HuH-7.5 (cell line): Measurements from ENCODE around the gene ABCA4.
"Not testable (repeated sequence)": the region's sequence is repeated elsewhere in the genome, so short reads cannot be mapped to it uniquely, and the experiment has no call there.

Experiments used
- DNase-seq: peaks from one replicate; pipeline ENCODE4 v3.0.0; 2011; ENCODE audit warnings: low spot score

Gene ABCA4

GRCh38 chr1:93979040-93979717 is 141.8 kb downstream of the ABCA4 start:
- DNase-seq: no peak

- no peak for DNase-seq
These were observed 143.4 kb downstream of the ABCA4 start for GRCh38 chr1:93977598-93977945.

DNA sequence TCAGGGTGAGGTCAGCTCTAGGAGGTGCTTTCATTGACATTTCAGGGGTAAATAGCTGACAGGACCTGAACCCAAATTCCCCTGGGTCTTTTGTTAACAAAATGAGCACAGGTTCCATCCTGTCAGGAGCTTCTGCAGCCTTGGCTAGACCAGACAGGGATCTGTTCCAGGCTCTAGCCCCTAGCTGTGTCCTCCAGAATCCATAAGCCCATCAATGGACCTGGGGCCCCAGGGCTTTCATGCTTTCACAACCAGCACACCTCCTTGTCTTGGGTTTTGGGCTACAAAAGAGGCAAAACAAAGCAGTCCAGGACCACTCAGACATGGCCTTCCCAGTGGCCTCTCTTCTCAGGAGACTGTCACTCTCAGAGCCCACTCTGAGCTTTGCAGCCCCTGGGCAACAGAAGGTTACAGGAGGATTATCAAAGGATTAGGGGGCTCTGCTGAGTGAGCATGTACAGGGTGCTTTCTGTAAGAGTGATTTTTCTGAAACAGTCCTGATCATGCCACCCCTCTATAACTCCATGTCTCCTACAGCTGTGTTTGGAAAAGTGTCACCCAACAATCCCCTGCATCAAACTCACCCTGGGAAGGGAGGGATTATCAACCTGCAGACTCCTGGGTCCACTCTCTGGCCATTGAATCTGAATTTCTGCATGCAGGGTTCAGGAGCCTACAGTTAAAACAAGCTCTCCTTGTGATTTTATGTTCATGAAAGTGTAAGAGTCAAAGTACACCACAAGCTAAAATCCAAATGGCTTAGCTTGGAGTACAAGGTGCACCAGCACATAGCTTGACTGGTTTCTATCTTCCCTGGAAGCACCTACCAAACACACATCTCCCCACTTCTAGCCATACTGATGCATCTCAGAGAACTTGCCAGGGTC is 144.0 kb downstream of the ABCA4 start:
- no peak for DNase-seq

- DNase-seq: no peak
These were observed 144.7 kb downstream of the ABCA4 start for GRCh38 chr1:93976291-93976690.

DNA sequence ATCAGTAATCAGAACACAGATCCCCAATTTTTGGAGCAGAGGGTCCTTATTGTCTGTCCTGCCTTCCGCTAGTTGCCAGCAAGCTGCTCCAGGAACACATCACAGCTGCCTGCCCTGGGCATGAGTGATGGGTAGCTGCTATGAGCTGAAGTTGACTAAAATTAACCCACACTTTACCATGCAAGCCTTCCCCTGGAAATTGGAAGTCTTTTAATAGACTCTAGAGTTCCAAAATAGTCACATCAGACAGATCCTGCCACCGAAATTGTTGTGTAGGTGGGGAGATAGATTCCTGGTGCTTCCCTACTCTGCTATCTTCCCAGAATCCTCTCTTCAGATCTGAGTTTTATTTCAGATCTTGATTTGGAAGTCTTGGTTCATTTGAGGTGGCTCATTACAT is 148.6 kb downstream of the ABCA4 start:
- DNase-seq: no peak

DNA sequence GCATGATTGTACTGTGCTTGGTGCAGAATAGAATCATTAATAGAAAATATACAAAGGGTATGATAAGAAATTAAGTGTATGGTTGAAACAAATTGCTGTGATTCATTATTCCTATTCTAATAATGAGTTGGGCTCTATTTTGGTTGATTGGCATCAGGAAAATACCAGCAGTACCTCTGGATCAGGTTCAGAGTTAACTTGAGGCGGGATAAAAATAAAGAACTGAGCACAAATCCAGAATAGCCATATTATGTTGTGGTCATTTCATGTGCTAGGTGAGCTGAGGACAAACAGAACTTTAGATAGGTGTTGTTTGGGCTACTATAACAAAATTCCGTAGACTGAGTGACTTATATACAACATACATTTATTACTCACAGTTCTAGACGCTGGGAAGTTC is 151.1 kb downstream of the ABCA4 start:
- DNase-seq: no peak

DNA sequence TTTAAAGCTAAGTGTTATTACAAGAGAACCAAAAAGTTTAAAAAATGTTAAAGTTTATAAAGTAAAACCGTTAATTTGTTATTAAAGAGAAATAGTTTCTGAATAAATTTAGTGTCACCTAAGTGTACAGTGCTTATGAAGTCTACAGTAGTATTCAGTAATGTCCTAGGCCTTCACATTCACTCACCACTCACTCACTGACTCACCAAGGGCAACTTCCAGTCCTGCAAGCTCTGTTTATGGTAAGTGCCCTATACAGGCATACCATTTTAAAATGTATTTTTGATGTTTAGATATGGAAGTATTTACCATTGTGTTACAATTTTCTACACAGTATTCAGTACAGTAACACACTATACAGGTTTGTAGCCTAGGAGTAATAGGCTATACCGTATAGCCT is 151.6 kb downstream of the ABCA4 start:
- DNase-seq: no peak

DNA sequence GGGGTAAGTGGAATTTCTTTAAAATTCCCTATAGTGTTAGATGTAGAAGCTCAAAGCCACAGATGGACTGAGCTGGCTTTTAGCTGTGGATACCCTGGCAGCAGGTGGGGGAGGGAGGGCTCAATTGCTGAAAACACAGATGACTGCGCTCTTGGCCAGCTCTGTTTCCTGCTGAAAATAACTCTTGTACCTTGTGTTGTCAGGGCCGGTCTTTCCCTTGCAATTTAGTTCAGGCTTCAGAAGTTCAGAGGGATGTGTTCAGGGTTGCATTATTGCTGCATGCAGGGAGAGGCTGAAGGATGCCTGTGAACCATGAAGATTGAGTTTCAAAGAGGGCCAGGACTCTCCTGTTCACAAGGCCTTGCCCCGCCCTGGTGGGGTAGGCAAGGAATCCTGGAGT is 153.6 kb downstream of the ABCA4 start:
- DNase-seq: no peak

DNA sequence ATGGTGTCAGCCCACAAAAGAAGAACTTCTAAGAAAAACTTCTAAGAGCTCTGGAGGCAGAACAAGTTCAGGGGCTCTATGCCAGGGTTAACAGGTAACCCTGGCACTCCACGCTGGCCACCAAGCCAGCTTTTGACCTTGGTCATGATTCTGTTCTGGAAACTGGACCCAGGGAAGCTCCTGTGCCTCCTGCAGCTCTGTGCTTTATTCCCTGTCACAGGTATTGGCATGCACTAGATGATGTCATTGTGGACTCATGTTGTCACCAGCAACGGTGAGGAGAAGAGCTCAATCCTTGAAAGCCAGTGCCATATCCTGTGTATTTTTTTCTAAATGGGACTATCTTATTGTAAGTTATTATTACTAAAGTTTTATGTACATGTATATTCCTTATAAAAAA is 155.1 kb downstream of the ABCA4 start:
- no peak for DNase-seq

GRCh38 chr1:93965256-93965655 is 155.7 kb downstream of the ABCA4 start:
- DNase-seq: no peak

GRCh38 chr1:93964777-93965200 is 156.2 kb downstream of the ABCA4 start:
- peak; percentile 34 for DNase-seq

GRCh38 chr1:93964096-93964776 is 156.7 kb downstream of the ABCA4 start:
- DNase-seq: no peak

DNA sequence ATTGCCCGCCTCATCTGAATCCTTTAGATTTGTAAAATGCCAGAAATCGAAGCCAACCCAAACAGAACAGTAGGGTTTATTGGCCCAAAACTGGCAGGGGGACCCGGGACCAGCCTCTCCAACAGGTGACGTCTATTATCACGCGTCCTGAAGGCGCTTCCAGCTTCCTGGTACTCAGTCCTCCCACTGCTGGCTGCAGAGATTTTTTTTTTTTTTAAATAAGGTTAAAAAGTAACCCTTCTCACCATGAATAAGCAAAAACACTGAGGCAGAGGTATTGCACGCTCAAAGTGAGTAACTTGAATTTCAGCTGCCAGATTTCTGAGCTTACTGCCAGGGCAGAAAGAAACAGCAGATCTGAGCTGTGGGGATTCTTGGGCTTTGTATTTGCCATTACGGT is 157.4 kb downstream of the ABCA4 start:
- no peak for DNase-seq

DNA sequence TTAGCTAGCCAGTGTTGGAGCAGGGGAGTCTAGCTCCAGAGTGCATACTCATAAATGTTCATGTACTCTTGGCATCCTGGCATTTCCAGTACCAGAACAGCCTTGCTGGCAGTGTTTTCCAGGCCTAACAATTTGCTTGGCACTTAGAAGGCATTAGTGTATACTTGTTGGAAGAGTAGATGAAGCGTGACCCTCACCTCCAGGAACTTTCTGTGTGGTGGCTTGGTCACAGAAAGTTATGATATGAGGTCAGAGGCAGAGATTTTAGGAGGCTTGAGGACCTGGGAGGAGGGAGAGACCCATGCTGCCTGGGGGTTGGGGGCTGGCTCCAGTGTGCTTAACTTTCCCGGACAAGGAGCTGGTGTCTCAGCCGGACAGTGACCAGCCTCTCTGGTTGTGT is 159.0 kb downstream of the ABCA4 start:
- DNase-seq: no peak

DNA sequence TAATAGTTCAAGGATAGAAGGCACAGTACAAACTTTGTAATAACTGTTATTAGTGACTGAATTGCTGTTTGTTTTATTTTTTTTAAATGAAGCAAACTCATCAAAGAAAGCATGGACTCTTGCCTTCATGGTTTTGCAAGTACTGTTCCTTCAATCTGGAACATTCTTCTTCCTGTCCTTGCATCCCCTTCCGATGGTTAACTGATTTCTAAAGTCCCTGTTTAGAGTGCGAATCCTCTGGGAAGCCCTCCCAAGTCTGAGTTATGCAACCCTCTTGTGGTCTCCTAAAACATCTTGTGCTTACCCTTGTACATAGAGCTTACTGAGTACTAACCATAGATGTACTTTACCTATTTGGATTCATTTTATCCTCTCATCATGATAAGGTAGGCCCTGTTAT is 159.5 kb downstream of the ABCA4 start:
- no peak for DNase-seq

GRCh38 chr1:93960641-93961147 is 160.3 kb downstream of the ABCA4 start:
- DNase-seq: no peak

DNA sequence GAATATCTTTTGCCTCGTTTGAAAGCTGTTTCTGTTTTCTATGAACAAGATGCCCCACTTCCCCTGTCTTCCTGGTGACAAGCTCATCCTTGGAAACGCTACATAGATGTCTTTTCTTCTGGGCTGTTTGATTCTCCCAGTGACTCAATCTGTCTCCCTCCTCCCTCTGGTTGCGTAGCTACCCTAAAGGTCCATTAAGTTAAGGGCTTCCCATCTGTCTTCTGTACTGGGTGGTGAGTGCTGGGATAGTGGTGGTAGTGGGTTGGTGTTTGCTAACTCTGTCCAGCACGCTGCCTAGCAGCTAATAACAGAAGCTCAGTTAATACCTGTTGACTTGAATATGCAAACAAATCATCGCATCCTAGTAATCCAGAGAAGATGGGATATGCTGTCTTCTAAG is 161.5 kb downstream of the ABCA4 start:
- DNase-seq: no peak

- no peak for DNase-seq
These were observed 162.2 kb downstream of the ABCA4 start for GRCh38 chr1:93958726-93959100.

DNA sequence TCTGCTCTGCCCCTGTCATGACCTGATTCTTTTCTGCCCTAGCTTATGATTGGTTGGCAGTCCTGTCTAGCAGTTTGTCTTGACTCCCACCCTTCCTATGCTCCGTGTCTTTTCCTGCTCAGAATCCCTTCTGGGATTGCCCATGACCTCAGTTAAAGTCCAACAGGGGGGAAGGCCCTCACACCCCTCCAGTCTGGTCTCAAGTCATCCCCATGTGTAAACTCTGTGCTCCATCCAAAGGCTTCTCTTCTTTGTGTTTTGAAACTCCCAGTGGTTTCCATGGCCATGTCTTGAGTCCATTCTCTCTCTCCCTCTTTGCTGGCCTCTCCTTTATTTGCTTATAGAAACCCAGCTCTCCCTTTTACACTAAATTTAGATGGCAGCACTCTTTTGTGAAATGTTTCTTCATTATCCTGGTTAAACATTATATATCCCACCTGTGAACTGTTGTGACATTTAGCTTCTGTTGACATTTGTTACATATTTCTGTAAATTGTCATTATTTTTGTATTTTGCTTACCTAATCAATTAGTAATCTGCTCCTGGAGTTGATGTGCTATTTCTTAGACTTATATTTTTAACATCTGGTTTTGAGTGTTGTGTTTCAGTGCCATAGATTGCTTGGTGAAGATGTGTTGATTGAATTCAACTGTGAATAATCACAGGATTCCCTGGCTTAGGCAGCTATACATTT is 162.8 kb downstream of the ABCA4 start:
- no peak for DNase-seq

GRCh38 chr1:93955765-93956164 is 165.2 kb downstream of the ABCA4 start:
- DNase-seq: no peak

- not testable (repeated sequence) for DNase-seq
These were observed 173.8 kb downstream of the ABCA4 start for GRCh38 chr1:93947002-93947686.
